GM18511 (cell line): Measurements from ENCODE around the gene FEN1.

ENCODE experiments used
- ATAC-seq: cut with Tn5 transposase; IDR thresholded peaks from one replicate; pipeline ENCODE4 v1.9.1; 2021; ENCODE audit warnings: mild to moderate bottlenecking, moderate library complexity; ENCODE audit not compliant: unreplicated experiment

Gene FEN1

GRCh38 chr11:61793083-61793828, 545 bp downstream of the FEN1 start:
- ATAC-seq, result peak; percentile 22

- no peak for ATAC-seq
These were observed 1.1 kb downstream of the FEN1 start for GRCh38 chr11:61793829-61794204.

GRCh38 chr11:61794579-61794978, 1.9 kb downstream of the FEN1 start:
- no peak for ATAC-seq

- ATAC-seq, result no peak
These were observed 2.7 kb downstream of the FEN1 start for GRCh38 chr11:61795459-61795858.

- ATAC-seq, result no peak
These were observed 3.3 kb downstream of the FEN1 start for GRCh38 chr11:61795876-61796526.

- no peak for ATAC-seq
These were observed 4.7 kb downstream of the FEN1 start for GRCh38 chr11:61797263-61797944.

- ATAC-seq, result no peak
These were observed 7.1 kb downstream of the FEN1 start for GRCh38 chr11:61799665-61800284.

GRCh38 chr11:61800331-61801281, 7.9 kb downstream of the FEN1 start:
- no peak for ATAC-seq

GRCh38 chr11:61802605-61803004, 9.9 kb downstream of the FEN1 start:
- ATAC-seq, result no peak

- no peak for ATAC-seq
These were observed 11.4 kb downstream of the FEN1 start for GRCh38 chr11:61803889-61804647.

- no peak for ATAC-seq
These were observed 12.4 kb downstream of the FEN1 start for GRCh38 chr11:61805146-61805545.

GRCh38 chr11:61806785-61807184, 14.1 kb downstream of the FEN1 start:
- ATAC-seq, result no peak

GRCh38 chr11:61810671-61811175, 18.0 kb downstream of the FEN1 start:
- ATAC-seq, result no peak

- no peak for ATAC-seq
These were observed 19.1 kb downstream of the FEN1 start for GRCh38 chr11:61811831-61812230.

- ATAC-seq, result no peak
These were observed 20.2 kb downstream of the FEN1 start for GRCh38 chr11:61812736-61813411.

GRCh38 chr11:61814247-61814957, 21.7 kb downstream of the FEN1 start:
- no peak for ATAC-seq

- ATAC-seq, result peak; percentile 54
These were observed 22.5 kb downstream of the FEN1 start for GRCh38 chr11:61814958-61815789.
